GM18520 (cell line): Measurements from ENCODE around the gene CEP85L.
"Not testable (repeated sequence)": the region's sequence is repeated elsewhere in the genome, so short reads cannot be mapped to it uniquely, and the experiment has no call there.

Experiments used
- ATAC-seq: cut with Tn5 transposase; IDR thresholded peaks from one replicate; pipeline ENCODE4 v1.9.1; 2021; ENCODE audit not compliant: unreplicated experiment

CEP85L gene

GRCh38 chr6:118436482-118436881 lies 214.9 kb downstream of the CEP85L start:
- ATAC-seq = no peak

GRCh38 chr6:118434147-118434546 lies 217.2 kb downstream of the CEP85L start:
- ATAC-seq = not testable (repeated sequence)

- not testable (repeated sequence) for ATAC-seq
Measured at GRCh38 chr6:118421312-118421711, 230.1 kb downstream of the CEP85L start.

DNA sequence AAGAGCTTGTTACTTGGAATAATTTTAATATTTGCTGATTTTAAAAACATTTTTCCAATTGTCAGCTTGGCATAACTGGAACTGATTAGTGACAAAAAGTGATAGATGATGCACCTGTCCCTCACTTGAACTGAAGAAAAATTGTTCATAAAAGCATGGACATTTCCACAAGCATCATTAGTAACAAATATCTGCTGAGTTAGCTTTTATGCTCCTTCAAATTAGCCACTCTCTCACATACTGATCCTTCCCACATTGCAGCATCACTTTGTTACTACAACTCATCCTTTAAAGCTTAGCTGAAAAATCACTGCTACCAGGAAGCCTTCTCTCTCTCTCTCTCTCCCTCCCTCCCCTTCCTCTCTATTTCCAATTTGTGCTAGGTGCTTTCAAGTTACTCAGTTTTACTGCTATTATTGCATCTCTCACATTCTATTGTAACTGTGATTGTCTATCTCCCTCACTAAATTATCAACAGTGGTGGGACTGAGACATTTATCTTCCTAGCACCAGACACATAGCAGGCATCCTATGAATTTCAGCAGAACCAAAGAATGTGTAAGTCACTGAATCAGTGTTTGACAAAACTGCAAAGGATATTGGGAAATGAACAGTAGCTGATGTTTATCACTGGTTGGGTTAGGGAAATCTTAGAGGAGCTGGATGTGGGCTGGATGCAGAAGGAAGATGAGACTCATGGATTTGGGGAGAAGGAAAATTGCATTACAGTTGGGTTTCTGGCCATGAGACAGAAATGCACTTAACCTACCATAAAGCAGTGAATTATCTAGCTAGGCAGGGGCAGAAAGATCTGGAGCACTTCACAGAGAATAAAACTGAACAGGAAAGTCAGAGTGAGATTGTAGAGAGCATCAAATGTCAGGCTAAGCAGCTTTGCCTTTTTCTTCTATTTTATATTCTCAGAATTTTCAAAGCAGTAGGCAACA lies 231.7 kb downstream of the CEP85L start:
- no peak for ATAC-seq
